GM12878 (cell line): ENCODE results near the gene MALRD1. TPM values are rescaled to one million over a fixed set of nuclear protein-coding genes. Genes with fewer than 3 reads are reported as not detected.

Experiments
- ATAC-seq: fragments of 200-7000 bp; cut with Tn5 transposase; 3 replicates; pipeline ENCODE4 v1.9.1; 2020; ENCODE audit warnings: mild to moderate bottlenecking, moderate library complexity
- BruUV-seq: library from RNA; stranded (reverse); fragments of 400-500 nt; replicated peaks from 2 replicates; lab custom pipeline; 2021; lab: Mats Ljungman, UMichigan
- CTCF ChIA-PET: fragments of 300-600 bp; sonication (Branson Sonifier 250); formaldehyde crosslinking; extraction: SDS; loops from one replicate; lab custom pipeline; 2021; ENCODE audit warnings: inconsistent platforms; lab: Yijun Ruan, JAX
- POLR2A ChIA-PET: fragments of 350-600 bp; formaldehyde crosslinking; extraction: SDS; loops from one replicate; lab custom pipeline; 2021; ENCODE audit warnings: inconsistent platforms; lab: Charles Lee
- RAD21 ChIA-PET: fragments of 300-600 bp; sonication (Branson Sonifier 250); formaldehyde crosslinking; loops from one replicate; lab custom pipeline; 2023; ENCODE audit warnings: antibody characterized with exemption; ENCODE audit not compliant: unreplicated experiment; lab: Charles Lee
- SMC1A ChIA-PET: fragments of 300-600 bp; sonication (Branson Sonifier 250); formaldehyde crosslinking; loops from one replicate; lab custom pipeline; 2023; ENCODE audit not compliant: unreplicated experiment, uncharacterized antibody; lab: Charles Lee
- DNase-seq: peaks from one replicate; pipeline ENCODE4 v3.0.0-alpha.2; 2011; ENCODE audit warnings: low read depth, low spot score
- FAIRE-seq: peaks from 3 replicates; lab custom pipeline; 2011; peaks lifted over from hg19 to GRCh38; lab: Jason Lieb, UNC
- H2AFZ ChIP-seq: 2 replicates; pipeline ENCODE4 v1.6.0; 2011; ENCODE audit warnings: low read depth, low read length, control low read depth; ENCODE audit not compliant: control insufficient read depth
- H3K27ac ChIP-seq: 2 replicates; pipeline ENCODE4 v1.5.1; 2011; ENCODE audit warnings: control low read depth; ENCODE audit not compliant: control insufficient read depth, insufficient read depth
- H3K27me3 ChIP-seq, 2 experiments: replicated peaks in 1 of 2; 2 replicates each; pipeline versions ENCODE4 v1.6.0 to v1.6.1; 2011; ENCODE audit warnings: low read length in 1 of 2; ENCODE audit not compliant: control insufficient read depth in 2 of 2, insufficient read depth in 2 of 2
- H3K36me3 ChIP-seq, 2 experiments: 2 replicates each; pipeline ENCODE4 v1.5.1; 2011; ENCODE audit warnings: low read length in 1 of 2; ENCODE audit not compliant: control insufficient read depth in 2 of 2, insufficient read depth in 2 of 2
- H3K4me1 ChIP-seq: 2 replicates; pipeline ENCODE4 v1.6.1; 2011; ENCODE audit warnings: mild to moderate bottlenecking, low read length, moderate library complexity, mixed read lengths; ENCODE audit not compliant: control insufficient read depth, insufficient read depth
- H3K4me2 ChIP-seq: 2 replicates; pipeline ENCODE4 v1.6.0; 2011; ENCODE audit warnings: control low read depth; ENCODE audit not compliant: control insufficient read depth, insufficient read depth
- H3K4me3 ChIP-seq: fragments of 200-600 bp; sonication (generic); 2 replicates; pipeline ENCODE4 v1.5.1; 2016
- H3K79me2 ChIP-seq: 2 replicates; pipeline ENCODE4 v1.6.0; 2011; ENCODE audit warnings: low read length; ENCODE audit not compliant: control insufficient read depth, insufficient read depth
- H3K9ac ChIP-seq: 2 replicates; pipeline ENCODE4 v1.8.0; 2011; ENCODE audit warnings: low read length, control low read depth, mixed read lengths; ENCODE audit not compliant: control insufficient read depth, insufficient read depth
- H3K9me3 ChIP-seq: replicated peaks from 3 replicates; pipeline ENCODE4 v1.5.1; 2011; ENCODE audit warnings: mild to moderate bottlenecking, low read length; ENCODE audit not compliant: control insufficient read depth, insufficient read depth
- H4K20me1 ChIP-seq: 2 replicates; pipeline ENCODE4 v1.6.0; 2011; ENCODE audit not compliant: control insufficient read depth, insufficient read depth
- ATF3 ChIP-seq: IDR thresholded peaks from 2 replicates; pipeline ENCODE4 v1.6.1; 2011; ENCODE audit warnings: low read depth, mild to moderate bottlenecking, low read length, moderate library complexity, borderline replicate concordance; ENCODE audit errors: extremely low read depth
- BCLAF1 ChIP-seq: fragments of 450-650 bp; IDR thresholded peaks from 2 replicates; pipeline ENCODE4 v1.6.1; 2017; ENCODE audit warnings: antibody characterized with exemption, mild to moderate bottlenecking, moderate library complexity
- CEBPZ ChIP-seq: fragments of 150-350 bp; IDR thresholded peaks from 2 replicates; pipeline ENCODE4 v1.6.1; 2016; ENCODE audit warnings: low read depth, low read length
- IKZF1 ChIP-seq: fragments of 450-650 bp; conservative IDR thresholded peaks from 2 replicates; pipeline ENCODE4 v1.6.1; 2017; ENCODE audit warnings: antibody characterized with exemption, mild to moderate bottlenecking
- JUNB ChIP-seq: IDR thresholded peaks from 2 replicates; pipeline ENCODE4 v1.6.1; 2016; ENCODE audit warnings: antibody characterized with exemption, mild to moderate bottlenecking
- KDM1A ChIP-seq: fragments of 200-600 bp; sonication (generic); IDR thresholded peaks from 2 replicates; pipeline ENCODE4 v1.6.1; 2016; ENCODE audit warnings: borderline replicate concordance
- MYB ChIP-seq: fragments of 150-350 bp; IDR thresholded peaks from 2 replicates; pipeline ENCODE4 v1.6.1; 2014; ENCODE audit warnings: mild to moderate bottlenecking, low read depth, low read length, borderline replicate concordance
- POLR2AphosphoS2 ChIP-seq: IDR thresholded peaks from 2 replicates; pipeline ENCODE4 v1.6.1; 2011; ENCODE audit warnings: low read depth, mild to moderate bottlenecking, low read length, improper control_type of control experiment, moderate library complexity
- YY1 ChIP-seq: IDR thresholded peaks from 2 replicates; pipeline ENCODE4 v1.6.1; 2011; ENCODE audit warnings: low read depth, mild to moderate bottlenecking, low read length
- ZBED1 ChIP-seq: IDR thresholded peaks from 2 replicates; pipeline ENCODE4 v1.6.1; 2016; ENCODE audit warnings: borderline replicate concordance
- ZNF217 ChIP-seq: fragments of 450-650 bp; IDR thresholded peaks from 2 replicates; pipeline ENCODE4 v1.6.1; 2017; ENCODE audit warnings: antibody characterized with exemption, mild to moderate bottlenecking
- ZNF384 ChIP-seq: IDR thresholded peaks from 2 replicates; pipeline ENCODE4 v1.6.1; 2012; ENCODE audit warnings: low read depth, mild to moderate bottlenecking, low read length, improper control_type of control experiment, borderline replicate concordance
- WGBS: methylation state at CpG from one replicate; pipeline ENCODE4 v1.1.6; 2016; ENCODE audit warnings: low lambda C conversion rate; ENCODE audit not compliant: insufficient replicate concordance, insufficient coverage; ENCODE audit errors: missing lambda C conversion rate; 5-methylcytosine and 5-hydroxymethylcytosine counted together
- in situ Hi-C: fragments of 300-500 bp; cut with MboI; formaldehyde crosslinking; loops from 9 replicates; pipeline ENCODE4 v1.14.3; 2018; ENCODE audit warnings: mixed read lengths
- intact Hi-C: fragments of 100-400 bp; cut with micrococcal nuclease; formaldehyde crosslinking; loops from one replicate; pipeline ENCODE4 v1.14.2; 2022; ENCODE audit not compliant: unreplicated experiment
- polyA plus RNA-seq, 11 experiments: library from polyadenylated mRNA; depleted of rRNA in 4 of 11; unstranded in 6 of 11; stranded (reverse) in 5 of 11; fragments of >200 nt; fragmentation: Nextera tagmentation in 4 of 11; fragmentation: Illumina TruSeq in 1 of 11; extraction: Ambion mirVana in 4 of 11; extraction: Trizol in 1 of 11; gene quantifications; 1 replicate in 1 of 11; 2 replicates in 10 of 11; pipeline versions ENCODE4 v1.2.1 to v1.2.3, GENCODE V29; 2011 to 2016; ENCODE audit warnings: inconsistent platforms in 2 of 11, missing spikeins in 2 of 11, low read depth in 1 of 11
- total RNA-seq, 4 experiments: library from RNA; depleted of rRNA in 3 of 4; stranded (reverse); fragments of >200 nt in 3 of 4; fragmentation: Illumina TruSeq in 1 of 4; extraction: Trizol in 1 of 4; gene quantifications; 2 replicates each; pipeline versions ENCODE4 v1.2.1 to v1.2.3, GENCODE V29; 2013 to 2021
- TF ChIP-seq, protein P1 (sequence below): fragments of 450-650 bp; IDR thresholded peaks from 2 replicates; pipeline ENCODE4 v1.6.1; 2017; ENCODE audit warnings: mild to moderate bottlenecking, low read depth, inconsistent platforms; ENCODE audit not compliant: poor library complexity, severe bottlenecking

Gene MALRD1
- total and polyA plus RNA-seq, 10 of the 15 experiments (the other 5 are each of a cell fraction or from before 2014, with no cell fraction given), result 0.12 to 6.6 (median 0.26) TPM; not detected in 2

DNA sequence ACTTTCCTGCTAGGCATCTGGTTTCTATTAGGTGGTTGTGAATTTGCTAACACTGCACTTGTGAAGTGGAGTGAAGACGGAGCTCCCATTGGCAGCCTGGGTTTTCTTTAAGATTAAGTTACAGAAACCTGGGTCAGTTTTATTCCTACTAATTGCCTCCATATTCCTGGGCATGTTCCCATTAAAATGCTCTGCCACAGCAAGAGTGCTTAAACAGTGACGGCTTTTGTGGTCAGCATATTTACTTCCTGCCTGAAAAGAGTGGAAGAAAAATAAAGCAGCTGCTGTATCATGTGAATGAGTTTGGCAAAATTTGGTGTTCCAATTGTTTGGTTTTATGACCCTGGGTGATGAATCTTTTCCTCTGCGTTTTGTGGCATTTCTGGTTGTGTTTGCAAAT lies 670.7 kb downstream of the MALRD1 start (continued):
- TF ChIP-seq, protein P1, sequence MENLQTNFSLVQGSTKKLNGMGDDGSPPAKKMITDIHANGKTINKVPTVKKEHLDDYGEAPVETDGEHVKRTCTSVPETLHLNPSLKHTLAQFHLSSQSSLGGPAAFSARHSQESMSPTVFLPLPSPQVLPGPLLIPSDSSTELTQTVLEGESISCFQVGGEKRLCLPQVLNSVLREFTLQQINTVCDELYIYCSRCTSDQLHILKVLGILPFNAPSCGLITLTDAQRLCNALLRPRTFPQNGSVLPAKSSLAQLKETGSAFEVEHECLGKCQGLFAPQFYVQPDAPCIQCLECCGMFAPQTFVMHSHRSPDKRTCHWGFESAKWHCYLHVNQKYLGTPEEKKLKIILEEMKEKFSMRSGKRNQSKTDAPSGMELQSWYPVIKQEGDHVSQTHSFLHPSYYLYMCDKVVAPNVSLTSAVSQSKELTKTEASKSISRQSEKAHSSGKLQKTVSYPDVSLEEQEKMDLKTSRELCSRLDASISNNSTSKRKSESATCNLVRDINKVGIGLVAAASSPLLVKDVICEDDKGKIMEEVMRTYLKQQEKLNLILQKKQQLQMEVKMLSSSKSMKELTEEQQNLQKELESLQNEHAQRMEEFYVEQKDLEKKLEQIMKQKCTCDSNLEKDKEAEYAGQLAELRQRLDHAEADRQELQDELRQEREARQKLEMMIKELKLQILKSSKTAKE, result no peak
- no peak for TF ChIP-seq MYB
- no peak for TF ChIP-seq JUNB
- no peak for TF ChIP-seq ATF3
- TF ChIP-seq KDM1A, result no peak
- no peak for TF ChIP-seq ZNF384
- TF ChIP-seq YY1, result no peak

- no peaks in the 10 kb centered on the region for H3K79me2 ChIP-seq
- ChIA-PET CTCF (no interaction called here), SMC1A (no interaction called here), RAD21 (no interaction called here), POLR2A (no interaction called here)
- H3K27me3 ChIP-seq, result no peaks in the 10 kb centered on the region
- 0% methylated on average over 1 of the region's 1 CpG for WGBS
- no peak for DNase-seq
- no peaks in the 10 kb centered on the region for H4K20me1 ChIP-seq
- intact Hi-C loops, result no loop called here
- no peak overlapping the region for H3K4me3 ChIP-seq
- H3K4me1 ChIP-seq, result no peaks in the 10 kb centered on the region
- no peak for ATAC-seq
- FAIRE-seq, result no peak
- no peak overlapping the region for H3K27ac ChIP-seq
- no TSS peak for BruUV-seq
- in situ Hi-C loops, result no loop called here
- no peaks in the 10 kb centered on the region for H3K36me3 ChIP-seq
- H3K4me2 ChIP-seq, result no peak overlapping the region
- H2AFZ ChIP-seq, result no peak overlapping the region
- no peaks in the 10 kb centered on the region for H3K9me3 ChIP-seq
- H3K9ac ChIP-seq, result no peak overlapping the region
- TF ChIP-seq ZBED1 (no peak), KDM1A (no peak), CEBPZ (no peak), POLR2AphosphoS2 (no peak), ZNF217 (no peak), IKZF1 (no peak), MYB (no peak), BCLAF1 (no peak)
These were observed 675.7 kb downstream of the MALRD1 start for GRCh38 chr10:19724287-19724686.
